GM21447 (cell line): Measurements from ENCODE around the gene PRKAG3.
"Not testable (repeated sequence)": the region's sequence is repeated elsewhere in the genome, so short reads cannot be mapped to it uniquely, and the experiment has no call there.

Experiments
- ATAC-seq: cut with Tn5 transposase; IDR thresholded peaks from one replicate; pipeline ENCODE4 v1.9.1; 2021; ENCODE audit not compliant: unreplicated experiment

Gene PRKAG3

GRCh38 chr2:218844334-218844733, 12.7 kb upstream of the PRKAG3 start:
- ATAC-seq: not testable (repeated sequence)

DNA sequence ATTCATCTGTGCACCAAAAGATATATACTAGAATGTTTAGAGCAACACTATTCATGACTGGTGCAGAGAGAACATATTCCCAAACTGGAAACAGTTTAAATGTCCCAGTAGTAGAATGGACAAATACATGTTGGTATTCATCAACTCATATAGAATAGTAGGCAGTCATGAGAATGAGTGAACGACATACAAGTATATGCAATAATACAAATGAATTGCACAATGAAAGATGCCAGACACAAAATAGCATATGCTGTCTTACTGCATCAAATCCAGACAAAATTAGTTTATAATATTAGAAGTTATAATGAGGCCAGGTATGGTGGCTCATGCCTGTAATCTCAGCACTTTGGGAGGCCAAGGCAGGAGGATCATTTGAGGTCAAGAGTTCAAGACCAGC, 8.3 kb upstream of the PRKAG3 start:
- ATAC-seq: no peak

GRCh38 chr2:218839430-218839829, 7.8 kb upstream of the PRKAG3 start:
- ATAC-seq: no peak

DNA sequence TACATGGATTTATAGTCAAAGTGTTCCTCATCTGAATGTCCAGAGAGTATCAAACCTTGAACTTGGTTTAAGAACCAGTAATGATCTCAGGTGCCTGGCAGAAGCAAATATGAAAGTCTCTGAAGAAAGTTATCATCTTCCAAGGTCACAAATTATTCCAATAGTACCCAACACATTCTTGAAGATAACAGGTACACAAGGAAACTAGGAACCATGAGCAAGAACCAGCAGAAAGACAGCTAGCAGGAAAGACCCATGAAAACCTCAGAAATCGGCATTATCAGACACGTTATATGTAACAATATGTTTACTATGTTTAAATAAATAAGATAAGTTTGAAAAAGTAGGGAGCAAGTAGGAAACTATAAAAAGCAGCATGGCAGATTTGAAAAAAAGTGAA, 5.9 kb upstream of the PRKAG3 start:
- ATAC-seq: no peak

- no peak for ATAC-seq
Observed at GRCh38 chr2:218834685-218835084, 3.1 kb upstream of the PRKAG3 start.

- no peak for ATAC-seq
Observed at GRCh38 chr2:218833023-218833609, 1.5 kb upstream of the PRKAG3 start.

- ATAC-seq: no peak
Observed at GRCh38 chr2:218832520-218832919, 917 bp upstream of the PRKAG3 start.

DNA sequence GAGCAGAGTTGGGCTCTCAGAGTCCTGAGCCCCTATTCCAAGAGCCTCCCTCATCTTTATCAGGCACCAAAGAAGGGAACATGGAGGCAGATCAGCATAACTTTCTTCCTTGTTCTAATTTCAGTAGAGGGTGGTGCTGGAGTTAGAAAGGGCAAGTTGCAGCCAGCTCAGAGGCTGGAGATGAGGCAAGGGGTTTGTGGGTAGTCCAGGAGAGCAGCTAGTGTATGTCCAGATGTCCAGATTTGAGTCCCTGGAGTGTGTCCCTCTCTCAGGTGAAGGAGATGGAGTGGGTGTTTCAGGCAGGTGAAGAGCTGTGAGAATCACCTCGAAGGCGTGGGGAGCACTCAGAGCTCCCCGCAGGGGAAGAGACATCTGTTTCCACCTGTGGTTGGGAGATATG, 478 bp upstream of the PRKAG3 start:
- ATAC-seq: no peak

DNA sequence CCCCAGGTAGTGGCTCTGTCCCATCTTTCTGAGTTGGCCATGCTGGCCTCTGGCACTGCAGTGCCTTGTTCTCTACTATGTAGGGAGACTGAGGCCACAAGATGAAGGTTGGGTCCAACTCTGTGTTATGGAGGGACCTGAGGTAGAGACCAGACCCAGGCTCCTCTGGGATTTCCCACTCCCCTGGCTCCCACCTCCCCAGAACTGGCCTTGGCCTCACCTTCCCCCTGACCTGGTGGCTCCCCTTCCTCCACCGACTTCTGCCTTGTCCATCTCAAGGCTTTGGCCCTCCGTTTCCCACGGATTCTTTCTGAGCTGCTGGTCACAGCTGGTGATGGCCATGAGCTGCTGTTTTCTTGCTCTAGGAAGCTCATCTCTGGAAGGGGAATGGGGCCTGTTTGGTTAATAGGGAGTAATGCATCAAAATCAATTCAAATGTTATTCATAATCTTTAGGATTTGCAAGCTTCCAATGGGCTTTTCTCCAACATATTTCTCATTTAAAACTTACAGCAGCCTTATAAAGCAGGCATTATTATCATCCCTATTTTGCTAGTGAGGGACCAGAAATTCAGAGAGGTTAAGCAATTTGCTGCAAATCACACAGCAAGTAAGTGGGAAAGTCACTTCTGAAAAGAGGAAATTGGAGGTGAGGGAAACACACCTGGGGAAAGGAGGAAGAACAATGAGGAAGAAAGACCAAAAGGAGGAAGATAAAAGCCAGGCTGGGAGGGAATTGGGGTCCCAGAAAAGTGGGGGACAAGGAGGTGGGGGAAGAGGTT, 887 bp downstream of the PRKAG3 start:
- no peak for ATAC-seq

- no peak for ATAC-seq
Observed at GRCh38 chr2:218829868-218830451, 1.6 kb downstream of the PRKAG3 start.

GRCh38 chr2:218828477-218828778, 3.2 kb downstream of the PRKAG3 start:
- no peak for ATAC-seq

GRCh38 chr2:218827701-218828476, 3.7 kb downstream of the PRKAG3 start:
- ATAC-seq: no peak

DNA sequence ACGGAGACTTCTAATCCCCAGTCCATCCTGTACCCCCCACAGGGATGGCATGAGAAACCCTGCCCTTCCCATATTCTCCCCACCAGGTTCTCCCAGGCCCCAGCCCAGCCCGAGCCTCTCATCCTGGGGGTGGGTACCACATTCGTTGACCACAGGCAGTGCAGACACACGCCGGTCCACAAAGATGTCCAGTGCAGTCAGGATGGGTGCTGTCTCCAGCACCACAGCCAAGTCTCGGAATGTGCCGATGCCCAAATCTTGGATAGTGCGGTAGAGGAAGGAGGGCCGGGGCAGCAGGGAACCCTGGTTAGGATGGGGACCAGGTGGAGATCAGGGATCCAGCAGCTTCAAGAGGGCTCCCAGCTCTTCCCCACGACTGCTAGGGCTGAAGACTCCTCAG, 4.8 kb downstream of the PRKAG3 start:
- ATAC-seq: no peak

- no peak for ATAC-seq
Observed at GRCh38 chr2:218824004-218824403, 7.6 kb downstream of the PRKAG3 start.

- ATAC-seq: no peak
Observed at GRCh38 chr2:218823196-218823855, 8.3 kb downstream of the PRKAG3 start.

DNA sequence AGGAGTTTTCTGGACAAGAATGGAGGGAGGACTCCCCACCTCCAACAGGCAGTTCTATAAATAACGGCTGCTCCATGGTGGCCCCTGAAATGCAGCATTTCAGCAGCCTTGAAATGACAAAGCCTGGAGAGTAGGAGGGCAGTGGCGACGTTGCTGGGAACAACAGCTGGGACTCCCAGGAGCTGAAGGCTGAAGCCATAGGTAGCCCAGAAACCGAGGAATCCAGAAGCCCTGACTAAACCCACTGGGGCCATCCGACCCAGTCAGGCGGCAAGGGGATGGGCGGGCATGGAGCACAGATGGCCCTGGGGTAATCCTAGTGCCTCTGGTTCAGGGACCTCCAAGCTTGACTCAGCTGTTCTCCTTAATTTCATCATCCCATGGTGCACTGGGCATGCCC, 9.0 kb downstream of the PRKAG3 start:
- no peak for ATAC-seq

DNA sequence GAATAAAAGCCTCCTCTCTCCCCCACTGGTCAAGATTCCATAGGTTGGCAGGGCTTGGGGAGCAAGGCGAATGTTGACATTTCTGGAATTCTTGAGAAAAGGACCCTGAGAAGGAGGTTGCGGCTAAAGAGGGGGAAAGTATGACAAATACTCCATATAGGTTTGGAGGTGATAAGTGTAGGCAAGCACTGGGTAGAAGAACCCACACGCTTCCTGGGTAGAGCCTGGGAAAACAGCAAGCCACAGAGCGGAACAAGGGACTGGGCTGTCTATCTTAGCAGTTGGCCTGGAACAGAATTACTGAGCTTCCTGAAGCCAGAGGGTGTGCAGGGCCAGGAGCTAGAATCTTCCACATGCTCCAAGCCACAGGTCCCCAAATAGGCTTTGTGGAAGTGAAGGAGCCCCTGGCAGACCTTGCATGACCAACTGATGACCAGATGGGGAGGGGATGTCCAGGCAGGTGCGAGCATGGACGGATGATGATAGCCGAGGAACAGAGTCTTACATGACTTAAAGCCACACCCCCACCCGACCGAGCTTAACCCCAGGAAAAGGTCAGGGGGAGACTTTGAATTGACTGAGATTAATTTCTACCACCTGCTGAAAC, 9.9 kb downstream of the PRKAG3 start:
- no peak for ATAC-seq

DNA sequence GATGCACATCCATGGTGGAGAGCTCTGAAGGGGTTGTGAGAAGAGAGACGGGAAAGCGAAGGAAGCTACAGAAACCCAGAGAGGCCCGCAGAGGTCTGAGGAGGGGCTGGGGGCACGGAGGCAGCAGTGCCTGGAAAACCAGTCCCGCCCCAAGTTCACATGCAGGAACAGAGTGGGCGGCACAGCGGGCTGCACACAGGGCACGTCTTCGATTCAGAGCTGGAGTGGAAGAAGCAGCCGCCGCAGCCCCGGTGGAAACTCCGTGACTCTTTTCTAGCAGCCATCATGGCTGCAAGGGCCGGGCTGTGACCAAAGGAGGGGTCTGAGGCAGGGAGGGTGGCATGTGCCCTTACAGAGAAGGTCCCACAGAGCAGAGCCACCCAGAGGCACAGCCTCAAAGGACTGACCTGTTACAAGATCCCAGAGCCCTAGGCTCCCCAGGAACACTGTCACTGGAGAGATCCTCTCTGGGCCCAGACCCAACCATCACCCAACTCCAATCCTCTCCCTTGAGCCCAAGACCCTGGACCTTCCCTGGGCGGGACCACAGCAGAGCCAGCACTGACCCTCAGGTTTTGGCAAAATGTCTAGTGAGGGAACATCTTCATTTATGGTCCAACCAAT, 10.7 kb downstream of the PRKAG3 start:
- no peak for ATAC-seq

DNA sequence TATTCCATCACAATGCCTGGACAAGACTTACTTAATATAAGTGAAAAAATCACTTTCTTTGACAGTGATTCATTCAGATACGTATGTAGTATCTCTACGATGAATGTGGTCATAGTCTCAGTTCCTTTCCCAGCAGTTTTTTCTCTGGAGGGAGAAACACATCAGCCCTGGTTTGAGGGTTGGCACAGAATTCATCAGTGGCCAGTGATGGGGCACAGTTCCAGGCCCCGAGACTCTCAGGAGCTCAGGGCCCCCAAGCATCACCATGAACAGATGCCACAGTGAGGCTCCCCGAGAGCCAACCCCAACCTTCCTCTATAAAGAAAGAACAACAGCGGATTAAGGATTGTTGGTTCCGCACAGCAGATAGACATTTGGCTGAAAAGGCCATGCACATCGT, 12.5 kb downstream of the PRKAG3 start:
- ATAC-seq: no peak

DNA sequence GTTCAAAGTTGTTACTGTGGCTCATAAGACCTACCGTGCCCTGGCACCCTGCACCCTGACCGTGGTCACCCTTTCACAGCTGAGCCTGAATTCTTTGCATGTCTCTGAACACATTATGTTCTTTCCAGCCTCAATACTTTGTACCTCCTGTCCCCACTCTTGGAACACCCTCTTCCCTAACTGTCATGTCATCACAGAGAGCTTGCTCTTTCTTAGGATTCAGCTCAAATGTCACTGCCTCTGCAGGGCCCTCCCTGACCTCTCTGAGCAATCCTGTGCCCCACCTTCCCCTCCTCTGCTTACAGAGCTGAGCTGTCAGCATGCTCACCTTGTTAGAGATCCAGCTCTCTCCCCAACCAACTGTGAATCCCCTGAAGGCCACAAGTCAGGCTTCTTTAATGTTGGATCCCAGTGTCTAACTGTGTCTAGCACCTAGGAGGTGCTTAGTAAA, 15.0 kb downstream of the PRKAG3 start:
- ATAC-seq: no peak
